Measurements from ENCODE around the gene FKBP2.

FKBP2 gene

GRCh38 chr11:64249563-64250414 lies 8.9 kb downstream of the FKBP2 start:
- DNase-seq (ENCODE audit: low read depth): no peak

- no peak for DNase-seq (ENCODE audit: low read depth)
Measured at GRCh38 chr11:64250415-64251015, 9.6 kb downstream of the FKBP2 start.

DNA sequence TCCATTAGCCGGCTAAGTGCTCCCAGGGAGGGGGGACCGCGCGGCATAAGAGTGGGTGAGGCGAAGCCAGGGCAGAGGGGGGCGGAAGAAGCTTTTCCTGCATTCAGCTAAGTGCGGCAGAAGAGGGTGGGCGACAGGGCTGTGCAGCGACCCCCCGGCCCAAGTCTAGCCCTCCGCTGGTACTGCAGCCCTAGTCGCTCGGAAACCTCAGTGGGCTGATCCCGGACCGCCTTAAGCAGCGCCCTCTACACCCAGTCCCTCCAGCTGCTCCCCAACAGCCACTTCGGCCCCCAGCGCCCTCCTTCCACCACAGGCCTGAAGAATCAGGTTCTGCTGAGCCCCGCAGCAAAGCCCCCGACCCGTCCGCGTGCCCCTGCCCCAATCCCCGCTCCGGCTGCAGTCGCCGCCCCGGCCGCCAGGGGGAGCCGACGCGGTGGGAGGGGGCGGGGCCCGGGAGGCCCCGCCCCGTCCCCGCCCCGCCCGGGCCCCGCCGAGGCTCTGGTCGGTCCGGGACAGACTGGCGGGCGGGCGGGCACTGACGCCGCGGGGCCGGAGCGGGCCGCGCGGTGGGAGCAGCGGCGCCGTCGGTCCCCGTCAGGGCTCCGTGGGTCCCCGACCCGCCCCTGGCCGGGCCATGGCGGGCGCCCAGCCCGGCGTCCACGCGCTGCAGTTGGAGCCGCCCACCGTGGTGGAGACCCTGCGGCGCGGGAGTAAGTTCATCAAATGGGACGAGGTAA lies 10.3 kb downstream of the FKBP2 start, which contains the start of gene PLCB3:
Gene PLCB3 (plus strand): TSS at position 515 of the 737 bp plus-strand sequence. CDS start 120 bp downstream, at position 635.
- no peak for DNase-seq (ENCODE audit: low read depth)

DNA sequence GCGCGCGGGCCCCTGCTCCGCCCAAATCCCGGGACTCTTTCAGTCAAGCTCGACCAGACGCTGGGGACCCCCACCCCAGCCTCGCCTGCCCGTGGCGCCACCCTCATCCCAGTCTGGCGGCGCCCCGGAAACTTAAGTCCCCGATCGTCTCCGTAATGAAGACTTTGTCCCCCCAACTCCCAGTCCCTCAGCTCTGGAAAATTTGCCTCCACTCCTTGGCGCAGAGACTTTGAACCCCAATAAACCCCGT lies 10.8 kb downstream of the FKBP2 start:
- DNase-seq (ENCODE audit: low read depth): no peak

- no peak for DNase-seq (ENCODE audit: low read depth)
Measured at GRCh38 chr11:64252003-64252872, 11.3 kb downstream of the FKBP2 start.

GRCh38 chr11:64253043-64253442 lies 12.1 kb downstream of the FKBP2 start:
- no peak for DNase-seq (ENCODE audit: low read depth)

- DNase-seq (ENCODE audit: low read depth): no peak
Measured at GRCh38 chr11:64253481-64253880, 12.6 kb downstream of the FKBP2 start.

- no peak for DNase-seq (ENCODE audit: low read depth)
Measured at GRCh38 chr11:64254326-64254725, 13.4 kb downstream of the FKBP2 start.

- no peak for DNase-seq (ENCODE audit: low read depth)
Measured at GRCh38 chr11:64255135-64256128, 14.5 kb downstream of the FKBP2 start.

DNA sequence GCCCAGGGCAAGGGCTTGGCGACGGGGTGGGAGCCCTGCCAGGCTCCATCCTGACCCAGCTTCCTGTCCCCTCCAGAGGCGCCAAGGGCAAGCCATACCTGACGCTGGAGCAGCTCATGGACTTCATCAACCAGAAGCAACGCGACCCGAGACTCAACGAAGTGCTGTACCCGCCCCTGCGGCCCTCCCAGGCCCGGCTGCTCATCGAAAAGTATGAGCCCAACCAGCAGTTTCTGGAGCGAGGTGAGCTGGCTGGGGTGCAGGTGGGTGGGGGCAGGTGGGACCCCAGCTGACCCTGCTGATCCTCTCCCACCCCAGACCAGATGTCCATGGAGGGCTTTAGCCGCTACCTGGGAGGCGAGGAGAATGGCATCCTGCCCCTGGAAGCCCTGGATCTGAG lies 15.4 kb downstream of the FKBP2 start:
- no peak for DNase-seq (ENCODE audit: low read depth)

- DNase-seq (ENCODE audit: low read depth): no peak
Measured at GRCh38 chr11:64258356-64258755, 17.5 kb downstream of the FKBP2 start.

- no peak for DNase-seq (ENCODE audit: low read depth)
Measured at GRCh38 chr11:64258946-64259532, 18.1 kb downstream of the FKBP2 start.

DNA sequence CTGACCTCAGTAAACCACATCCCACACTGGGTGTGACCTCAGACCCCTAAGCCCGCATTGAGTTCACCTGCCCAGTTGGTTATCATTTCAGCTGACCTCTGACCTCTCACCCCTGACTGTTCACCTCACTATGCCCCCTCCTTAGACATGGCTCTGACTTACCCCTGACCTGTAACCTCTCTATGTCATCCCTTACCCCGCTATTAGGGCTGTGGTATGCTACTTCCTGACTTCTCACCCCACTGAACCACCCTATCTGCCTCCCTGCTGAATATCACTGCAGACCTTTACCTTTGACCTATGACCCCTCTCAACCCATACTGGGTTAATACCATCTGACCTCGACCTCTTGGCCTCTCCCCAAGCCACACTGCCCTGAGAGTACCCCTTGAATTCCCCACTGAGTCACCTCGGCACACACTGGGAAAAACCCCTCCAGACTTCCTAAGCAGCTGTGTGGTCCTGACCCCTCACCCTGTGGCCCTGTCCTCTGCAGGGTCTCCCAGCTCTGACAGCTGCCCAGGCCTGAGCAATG lies 18.7 kb downstream of the FKBP2 start:
- DNase-seq (ENCODE audit: low read depth): no peak

DNA sequence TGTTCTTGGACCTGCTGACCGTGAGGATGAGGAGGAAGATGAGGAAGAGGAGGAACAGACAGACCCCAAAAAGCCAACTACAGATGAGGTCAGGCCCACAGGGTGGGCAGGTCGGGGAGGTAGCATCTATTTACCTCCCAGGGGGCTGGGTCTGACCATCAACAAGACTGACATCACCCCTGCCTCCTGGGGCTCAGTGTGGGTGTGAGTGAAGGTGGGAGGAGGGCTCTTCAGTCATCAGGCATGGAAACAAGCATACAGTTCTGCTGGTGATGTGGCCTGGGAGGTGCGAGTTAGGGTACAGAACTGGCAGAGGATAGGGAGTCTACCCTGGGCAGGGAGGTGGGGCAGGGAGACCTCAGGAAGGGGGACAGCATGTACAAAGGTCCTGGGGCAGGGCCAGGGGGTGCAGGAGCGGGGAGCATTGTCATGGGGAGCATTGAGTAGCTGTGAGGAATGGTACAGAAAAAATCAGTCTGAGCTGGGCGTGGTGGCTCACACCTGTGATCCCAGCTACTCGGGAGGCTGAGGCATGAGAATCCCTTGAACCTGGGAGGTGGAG lies 19.3 kb downstream of the FKBP2 start:
- no peak for DNase-seq (ENCODE audit: low read depth)

GRCh38 chr11:64261556-64262080 lies 20.7 kb downstream of the FKBP2 start:
- no peak for DNase-seq (ENCODE audit: low read depth)

DNA sequence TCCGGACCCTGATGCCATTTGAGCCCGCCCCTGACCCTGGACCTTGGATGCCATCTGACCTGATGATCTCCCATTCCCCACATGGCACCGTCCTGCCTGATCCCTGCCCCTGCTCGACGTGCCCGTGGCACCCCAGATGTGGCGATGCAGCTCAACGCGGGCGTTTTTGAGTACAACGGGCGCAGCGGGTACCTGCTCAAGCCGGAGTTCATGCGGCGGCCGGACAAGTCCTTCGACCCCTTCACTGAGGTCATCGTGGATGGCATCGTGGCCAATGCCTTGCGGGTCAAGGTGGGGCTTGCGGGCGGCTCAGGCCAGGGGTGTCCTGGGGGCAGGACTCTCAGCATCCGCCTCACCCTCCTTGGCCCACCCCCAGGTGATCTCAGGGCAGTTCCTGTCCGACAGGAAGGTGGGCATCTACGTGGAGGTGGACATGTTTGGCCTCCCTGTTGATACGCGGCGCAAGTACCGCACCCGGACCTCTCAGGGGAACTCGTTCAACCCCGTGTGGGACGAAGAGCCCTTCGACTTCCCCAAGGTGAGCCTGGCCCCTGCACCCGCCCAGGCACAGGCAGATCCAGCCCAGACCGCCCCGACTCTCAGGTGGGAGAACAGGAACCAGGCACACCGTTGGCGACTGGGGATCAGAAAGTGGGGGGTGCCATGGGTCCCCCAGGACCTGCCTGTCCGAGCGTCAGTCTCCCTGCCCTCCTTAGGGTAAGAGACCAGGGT lies 21.5 kb downstream of the FKBP2 start:
- no peak for DNase-seq (ENCODE audit: low read depth)

DNA sequence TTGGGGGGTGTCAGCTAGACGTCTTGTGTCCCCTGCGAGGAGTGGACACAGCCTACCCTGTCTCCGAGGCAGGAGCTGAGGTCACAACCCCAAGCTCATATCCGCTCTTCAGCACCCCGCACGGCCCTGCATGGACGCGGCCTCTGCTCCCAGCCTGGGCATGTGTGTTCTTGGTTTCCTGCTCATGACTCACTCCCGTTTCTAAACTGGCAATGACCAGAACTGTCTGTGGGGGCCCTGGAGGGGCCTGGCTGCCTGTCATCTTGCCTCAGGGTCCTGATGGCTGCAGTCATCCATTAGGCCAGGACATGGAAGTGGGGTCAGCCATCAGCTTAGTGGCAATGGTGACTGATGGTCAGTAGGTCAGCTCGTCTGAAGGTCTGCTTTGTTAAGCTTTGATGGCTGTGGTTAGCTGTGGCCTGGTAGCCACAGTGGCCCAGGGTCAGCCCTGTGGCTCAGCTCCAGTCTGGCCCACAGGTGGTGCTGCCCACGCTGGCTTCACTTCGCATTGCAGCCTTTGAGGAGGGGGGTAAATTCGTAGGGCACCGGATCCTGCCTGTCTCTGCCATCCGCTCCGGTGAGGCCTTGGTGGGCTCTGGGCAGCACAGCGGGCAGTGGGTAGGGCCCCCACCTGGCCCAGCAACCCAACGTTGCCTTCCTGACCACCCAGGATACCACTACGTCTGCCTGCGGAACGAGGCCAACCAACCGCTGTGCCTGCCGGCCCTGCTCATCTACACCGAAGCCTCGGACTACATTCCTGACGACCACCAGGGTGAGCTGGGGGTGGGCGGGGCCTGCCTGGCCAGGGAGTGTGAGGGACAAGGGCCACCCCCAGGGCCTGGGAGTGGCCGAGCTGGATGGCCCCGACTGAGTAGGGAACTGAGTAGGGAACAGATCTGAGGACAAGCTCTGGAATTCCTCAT lies 22.4 kb downstream of the FKBP2 start:
- no peak for DNase-seq (ENCODE audit: low read depth)

DNA sequence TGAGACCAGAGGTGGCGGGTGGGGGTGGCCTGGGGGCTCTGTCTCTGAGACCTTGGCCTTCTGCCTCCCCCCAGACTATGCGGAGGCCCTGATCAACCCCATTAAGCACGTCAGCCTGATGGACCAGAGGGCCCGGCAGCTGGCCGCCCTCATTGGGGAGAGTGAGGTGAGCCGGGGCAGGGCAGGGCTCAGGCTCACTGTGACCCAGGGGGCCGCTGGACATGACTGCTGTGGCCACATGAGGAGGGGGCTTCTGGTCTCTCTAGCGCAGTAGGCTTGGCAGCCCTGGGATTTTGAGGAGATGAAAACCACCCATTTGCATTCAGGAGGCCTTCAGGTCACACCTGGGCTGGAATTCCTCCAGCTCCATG lies 23.0 kb downstream of the FKBP2 start:
- no peak for DNase-seq (ENCODE audit: low read depth)

Data from HS-27A (cell line).